ENCODE results near the gene TMEM212.

The TMEM212 gene

DNA sequence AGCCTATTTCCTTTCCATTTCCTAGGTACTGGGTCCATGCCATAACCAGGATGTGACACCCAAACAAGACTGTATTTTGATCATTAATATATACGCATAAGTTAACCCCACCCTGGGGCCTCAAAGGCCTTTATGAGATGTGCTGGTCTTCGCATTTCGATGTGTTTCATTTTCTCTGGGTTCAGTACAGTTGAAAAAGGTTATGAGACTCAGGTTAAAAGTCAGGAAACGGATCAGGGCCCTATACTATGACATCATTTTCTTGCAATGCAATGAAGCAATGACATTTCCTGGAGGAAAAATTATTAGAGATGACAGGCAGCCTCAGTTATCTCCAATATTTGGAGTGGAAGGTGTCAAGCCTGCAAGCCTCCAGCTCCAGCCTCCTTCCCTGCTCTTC is 31.7 kb downstream of the TMEM212 start:
- DNase-seq (ENCODE audit: low read depth): no peak
- H3K4me3 ChIP-seq (ENCODE audit: low read depth, low read length): no peak overlapping the region
- TF ChIP-seq POLR2A (IDR thresholded peaks at IDR 0.05; ENCODE audit: extremely low read depth, insufficient read length) (no peak), MYC (IDR thresholded peaks at IDR 0.05; ENCODE audit: low read depth, low read length) (no peak)
- TF ChIP-seq, protein P1, sequence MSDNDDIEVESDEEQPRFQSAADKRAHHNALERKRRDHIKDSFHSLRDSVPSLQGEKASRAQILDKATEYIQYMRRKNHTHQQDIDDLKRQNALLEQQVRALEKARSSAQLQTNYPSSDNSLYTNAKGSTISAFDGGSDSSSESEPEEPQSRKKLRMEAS (IDR thresholded peaks at IDR 0.05; ENCODE audit: low read depth, low read length): no peak
- TF ChIP-seq, protein P2, sequence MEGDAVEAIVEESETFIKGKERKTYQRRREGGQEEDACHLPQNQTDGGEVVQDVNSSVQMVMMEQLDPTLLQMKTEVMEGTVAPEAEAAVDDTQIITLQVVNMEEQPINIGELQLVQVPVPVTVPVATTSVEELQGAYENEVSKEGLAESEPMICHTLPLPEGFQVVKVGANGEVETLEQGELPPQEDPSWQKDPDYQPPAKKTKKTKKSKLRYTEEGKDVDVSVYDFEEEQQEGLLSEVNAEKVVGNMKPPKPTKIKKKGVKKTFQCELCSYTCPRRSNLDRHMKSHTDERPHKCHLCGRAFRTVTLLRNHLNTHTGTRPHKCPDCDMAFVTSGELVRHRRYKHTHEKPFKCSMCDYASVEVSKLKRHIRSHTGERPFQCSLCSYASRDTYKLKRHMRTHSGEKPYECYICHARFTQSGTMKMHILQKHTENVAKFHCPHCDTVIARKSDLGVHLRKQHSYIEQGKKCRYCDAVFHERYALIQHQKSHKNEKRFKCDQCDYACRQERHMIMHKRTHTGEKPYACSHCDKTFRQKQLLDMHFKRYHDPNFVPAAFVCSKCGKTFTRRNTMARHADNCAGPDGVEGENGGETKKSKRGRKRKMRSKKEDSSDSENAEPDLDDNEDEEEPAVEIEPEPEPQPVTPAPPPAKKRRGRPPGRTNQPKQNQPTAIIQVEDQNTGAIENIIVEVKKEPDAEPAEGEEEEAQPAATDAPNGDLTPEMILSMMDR (IDR thresholded peaks at IDR 0.05; ENCODE audit: low read depth, low read length): no peak

DNA sequence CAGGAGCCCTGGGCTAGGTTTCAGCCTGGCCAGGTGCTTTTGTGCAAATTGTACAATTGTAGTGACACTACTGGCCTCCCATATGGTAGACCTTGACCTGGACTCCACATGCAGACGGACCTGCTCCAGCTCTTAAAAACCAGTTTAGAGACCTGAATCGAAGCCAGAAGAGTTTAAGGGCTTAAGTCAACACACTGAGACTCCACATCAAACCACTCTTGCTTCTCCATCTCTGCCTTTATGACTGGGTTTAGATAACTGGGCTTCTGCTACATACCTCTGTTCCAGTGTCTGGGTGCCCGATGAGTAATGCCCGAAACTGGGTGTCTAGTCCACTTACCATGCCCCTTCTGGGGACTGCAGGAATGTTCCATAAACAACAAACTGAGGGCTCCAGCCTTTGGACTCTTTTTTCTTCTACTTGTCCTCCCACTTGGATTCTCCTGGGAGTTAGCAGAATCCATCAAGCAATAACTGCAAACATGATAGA is 32.8 kb downstream of the TMEM212 start:
- H3K4me3 ChIP-seq (ENCODE audit: low read depth, low read length): no peak overlapping the region
- no peak for DNase-seq (ENCODE audit: low read depth)
- TF ChIP-seq, protein P1 (IDR thresholded peaks at IDR 0.05; ENCODE audit: low read depth, low read length): no peak
- TF ChIP-seq MYC (IDR thresholded peaks at IDR 0.05; ENCODE audit: low read depth, low read length): no peak
- TF ChIP-seq, protein P2 (IDR thresholded peaks at IDR 0.05; ENCODE audit: low read depth, low read length): no peak
- no peak for TF ChIP-seq POLR2A (IDR thresholded peaks at IDR 0.05; ENCODE audit: extremely low read depth, insufficient read length)

DNA sequence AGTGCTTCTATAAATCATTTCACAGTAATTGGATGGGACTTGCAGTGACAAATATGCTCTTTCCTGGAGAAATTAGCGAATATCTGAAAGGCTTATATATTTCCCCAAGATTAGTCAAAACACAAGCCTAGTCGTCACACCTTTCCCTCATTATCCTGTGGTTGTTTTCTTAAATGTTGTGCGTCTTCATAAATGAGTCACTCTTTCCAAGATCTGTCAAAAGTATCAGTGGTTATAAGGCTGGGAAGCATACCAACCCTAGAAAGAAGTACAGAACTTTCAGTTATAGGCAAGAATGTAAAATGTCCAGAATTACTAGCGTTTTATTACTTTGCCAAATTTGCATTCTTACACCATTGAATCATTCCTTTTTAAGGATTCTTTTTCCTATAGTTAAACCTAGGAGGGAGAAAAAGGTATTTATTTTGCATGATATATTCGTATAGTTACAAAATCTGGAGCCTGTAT is 33.6 kb downstream of the TMEM212 start:
- DNase-seq (ENCODE audit: low read depth): no peak
- no peak for TF ChIP-seq POLR2A (IDR thresholded peaks at IDR 0.05; ENCODE audit: extremely low read depth, insufficient read length)
- TF ChIP-seq, protein P1 (IDR thresholded peaks at IDR 0.05; ENCODE audit: low read depth, low read length): no peak
- TF ChIP-seq, protein P2 (IDR thresholded peaks at IDR 0.05; ENCODE audit: low read depth, low read length): no peak
- no peak for TF ChIP-seq MYC (IDR thresholded peaks at IDR 0.05; ENCODE audit: low read depth, low read length)

DNA sequence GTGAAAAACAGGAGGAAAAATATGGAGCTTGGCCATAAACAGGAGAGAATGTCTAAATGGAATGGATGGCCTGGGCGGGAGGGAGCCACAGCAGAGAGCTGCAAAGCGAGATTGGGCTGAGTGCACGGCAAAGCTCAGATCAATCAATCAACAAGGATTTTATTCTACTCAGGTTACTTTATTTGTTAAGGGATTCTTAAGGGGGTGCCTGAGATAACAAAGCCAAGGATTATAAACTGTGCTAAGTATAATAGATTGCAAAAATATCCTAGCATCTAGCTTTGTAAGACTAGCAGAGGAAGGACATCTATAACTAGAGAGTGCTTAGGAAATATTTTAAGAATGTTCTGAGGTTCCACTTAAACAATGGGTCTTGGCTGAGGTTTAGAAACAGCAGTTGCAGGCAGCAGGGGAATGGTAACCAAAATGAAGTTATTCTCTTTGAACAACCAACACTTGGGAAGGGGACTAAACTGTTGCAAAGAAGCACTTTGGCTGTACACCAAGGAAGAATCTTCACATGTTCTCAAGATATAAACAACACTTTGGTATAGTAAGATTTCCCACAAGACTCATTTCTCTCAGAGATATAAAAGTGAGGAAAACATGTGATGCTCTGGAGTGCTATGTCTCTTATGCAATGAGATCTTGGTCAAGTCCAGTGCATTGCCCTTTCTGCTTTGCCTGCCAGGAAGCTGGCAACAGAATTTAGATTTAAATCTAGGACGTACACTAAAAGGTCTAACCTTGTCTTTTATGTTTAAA is 35.5 kb downstream of the TMEM212 start:
- TF ChIP-seq POLR2A (IDR thresholded peaks at IDR 0.05; ENCODE audit: extremely low read depth, insufficient read length): no peak
- TF ChIP-seq, protein P1 (IDR thresholded peaks at IDR 0.05; ENCODE audit: low read depth, low read length): no peak
- no peak for TF ChIP-seq MYC (IDR thresholded peaks at IDR 0.05; ENCODE audit: low read depth, low read length)
- TF ChIP-seq, protein P2 (IDR thresholded peaks at IDR 0.05; ENCODE audit: low read depth, low read length): no peak
- no peak overlapping the region for H3K4me3 ChIP-seq (ENCODE audit: low read depth, low read length)
- DNase-seq (ENCODE audit: low read depth): no peak

More for the DNA sequence above, 33.6 kb downstream of the TMEM212 start:
- no peak overlapping the region for H3K4me3 ChIP-seq (ENCODE audit: low read depth, low read length)

DNA sequence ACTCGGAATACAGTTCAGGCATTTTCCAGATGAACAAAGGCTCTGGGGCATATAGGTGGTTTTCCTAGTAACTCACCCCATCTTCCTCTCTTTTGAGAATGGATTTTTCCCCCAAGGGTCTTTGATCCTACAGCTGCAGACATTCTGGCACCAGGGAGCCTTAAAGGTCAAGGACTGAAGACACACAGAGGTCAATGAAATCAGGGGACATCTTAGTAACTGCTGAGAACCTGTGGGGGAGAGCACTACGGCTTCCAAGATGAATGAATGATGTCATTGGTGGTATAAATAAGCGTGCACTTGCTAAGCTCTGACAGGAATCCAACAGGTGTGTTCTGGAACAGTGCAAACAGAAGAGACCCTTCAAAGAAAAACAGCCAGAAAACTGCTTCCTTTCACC is 36.3 kb downstream of the TMEM212 start:
- no peak for DNase-seq (ENCODE audit: low read depth)
- no peak overlapping the region for H3K4me3 ChIP-seq (ENCODE audit: low read depth, low read length)
- no peak for TF ChIP-seq MYC (IDR thresholded peaks at IDR 0.05; ENCODE audit: low read depth, low read length)
- TF ChIP-seq, protein P2 (IDR thresholded peaks at IDR 0.05; ENCODE audit: low read depth, low read length): no peak
- TF ChIP-seq, protein P1 (IDR thresholded peaks at IDR 0.05; ENCODE audit: low read depth, low read length): no peak
- TF ChIP-seq POLR2A (IDR thresholded peaks at IDR 0.05; ENCODE audit: extremely low read depth, insufficient read length): no peak

Data from NB4 (cell line).